Measurements from ENCODE around the gene PARP11.

GRCh38 chr12:3920351-3921150, 47.4 kb upstream of the PARP11 start:
- TF ChIP-seq, protein P1, sequence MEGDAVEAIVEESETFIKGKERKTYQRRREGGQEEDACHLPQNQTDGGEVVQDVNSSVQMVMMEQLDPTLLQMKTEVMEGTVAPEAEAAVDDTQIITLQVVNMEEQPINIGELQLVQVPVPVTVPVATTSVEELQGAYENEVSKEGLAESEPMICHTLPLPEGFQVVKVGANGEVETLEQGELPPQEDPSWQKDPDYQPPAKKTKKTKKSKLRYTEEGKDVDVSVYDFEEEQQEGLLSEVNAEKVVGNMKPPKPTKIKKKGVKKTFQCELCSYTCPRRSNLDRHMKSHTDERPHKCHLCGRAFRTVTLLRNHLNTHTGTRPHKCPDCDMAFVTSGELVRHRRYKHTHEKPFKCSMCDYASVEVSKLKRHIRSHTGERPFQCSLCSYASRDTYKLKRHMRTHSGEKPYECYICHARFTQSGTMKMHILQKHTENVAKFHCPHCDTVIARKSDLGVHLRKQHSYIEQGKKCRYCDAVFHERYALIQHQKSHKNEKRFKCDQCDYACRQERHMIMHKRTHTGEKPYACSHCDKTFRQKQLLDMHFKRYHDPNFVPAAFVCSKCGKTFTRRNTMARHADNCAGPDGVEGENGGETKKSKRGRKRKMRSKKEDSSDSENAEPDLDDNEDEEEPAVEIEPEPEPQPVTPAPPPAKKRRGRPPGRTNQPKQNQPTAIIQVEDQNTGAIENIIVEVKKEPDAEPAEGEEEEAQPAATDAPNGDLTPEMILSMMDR (IDR thresholded peaks at IDR 0.05; ENCODE audit: insufficient read depth, low read length, poor library complexity, severe bottlenecking), result no peak
- TF ChIP-seq EZH2phosphoT487 (conservative IDR thresholded peaks at IDR 0.05; ENCODE audit: low read length), result no peak
